Suprapubic skin (tissue), 4 donors: ENCODE measurements around the gene CTTNBP2. TPM values are rescaled to one million over a fixed set of nuclear protein-coding genes. Genes with fewer than 3 reads are reported as not detected.

Experiments used
- DNase-seq, 2 donors: peaks; one replicate each; pipeline ENCODE4 v3.0.0-alpha.2; 2019; ENCODE audit warnings: low spot score in 2 of 2
- H3K27ac ChIP-seq: fragments of 200-600 bp; sonication (generic); one replicate; pipeline ENCODE4 v1.5.1; 2019
- H3K27me3 ChIP-seq: fragments of 200-600 bp; sonication (generic); one replicate; pipeline ENCODE4 v1.5.1; 2019
- H3K36me3 ChIP-seq: fragments of 200-600 bp; sonication (generic); one replicate; pipeline ENCODE4 v1.5.1; 2019
- H3K4me1 ChIP-seq: fragments of 200-600 bp; sonication (generic); one replicate; pipeline ENCODE4 v1.5.1; 2019
- H3K4me3 ChIP-seq: fragments of 200-600 bp; sonication (generic); one replicate; pipeline ENCODE4 v1.5.1; 2019; ENCODE audit warnings: mild to moderate bottlenecking
- H3K9me3 ChIP-seq: fragments of 200-600 bp; sonication (generic); one replicate; pipeline ENCODE4 v1.5.1; 2019
- EP300 ChIP-seq: sonication (generic); formaldehyde crosslinking; IDR thresholded peaks from one replicate; pipeline ENCODE4 v1.6.1; 2017; ENCODE audit warnings: antibody characterized with exemption
- POLR2A ChIP-seq, 2 donors: fragments of 450-650 bp; IDR thresholded peaks; one replicate each; pipeline ENCODE4 v1.6.1; 2017; ENCODE audit warnings: antibody characterized with exemption in 2 of 2, mild to moderate bottlenecking in 2 of 2, moderate library complexity in 2 of 2
- POLR2AphosphoS5 ChIP-seq, 3 donors: sonication (generic); formaldehyde crosslinking; IDR thresholded peaks; one replicate each; pipeline ENCODE4 v1.6.1; 2017; ENCODE audit warnings: antibody characterized with exemption in 3 of 3
- WGBS: methylation state at CpG from one replicate; pipeline ENCODE4 v1.1.5; 2018; 5-methylcytosine and 5-hydroxymethylcytosine counted together
- total RNA-seq, 4 donors: library from RNA; depleted of rRNA; stranded (reverse); fragments of >200 nt; gene quantifications; one replicate each; pipeline ENCODE4 v1.1.0, GENCODE V29; 2016
- TF ChIP-seq, protein P1 (sequence below), 2 donors: fragments of 200-600 bp in 1 of 2; fragments of 450-650 bp in 1 of 2; sonication (generic) in 1 of 2; IDR thresholded peaks; one replicate each; pipeline ENCODE4 v1.5.1; 2016 to 2019; ENCODE audit warnings: antibody characterized with exemption in 2 of 2, mild to moderate bottlenecking in 1 of 2, moderate library complexity in 1 of 2

Gene CTTNBP2
- total RNA-seq, 4 donors from 2014 or later = 2.2 to 8.9 (median 5.3) TPM

DNA sequence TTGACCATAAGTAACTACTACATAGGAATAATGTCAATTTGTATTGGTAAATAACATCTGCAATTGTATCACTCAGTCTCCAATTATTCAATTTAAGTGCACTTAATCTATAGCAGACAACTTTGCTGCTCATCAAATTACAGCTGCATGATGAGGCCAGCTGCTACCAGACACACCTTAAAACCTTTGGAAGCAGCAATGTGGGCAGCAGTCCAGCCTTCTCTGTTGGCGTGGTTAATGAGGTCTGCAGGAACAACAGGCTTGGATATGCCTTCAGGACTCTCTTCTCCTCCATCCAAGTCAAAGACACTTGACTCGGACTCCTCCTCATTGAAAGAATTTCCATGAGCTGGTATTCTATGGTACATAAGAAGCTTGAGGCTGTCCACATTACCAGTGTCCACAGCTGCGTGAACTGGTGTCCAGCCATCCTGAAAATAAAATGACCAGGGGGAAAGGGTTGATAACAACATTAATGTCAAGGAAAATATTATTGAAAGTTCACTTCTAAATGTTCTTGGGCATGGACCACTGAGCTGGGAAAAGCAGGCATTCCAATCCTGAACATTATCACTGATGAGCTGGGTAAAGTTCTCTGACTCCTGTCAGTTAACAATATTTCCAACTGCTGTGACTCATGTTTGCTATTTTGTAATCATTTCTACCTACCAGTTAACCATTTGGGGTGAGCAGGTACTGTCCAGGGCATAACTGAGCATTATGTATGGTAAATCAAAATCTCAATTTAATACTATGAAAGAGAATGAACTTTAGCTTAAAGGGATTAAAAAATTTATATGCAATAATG, 95.7 kb downstream of the CTTNBP2 start:
- TF ChIP-seq, protein P1, sequence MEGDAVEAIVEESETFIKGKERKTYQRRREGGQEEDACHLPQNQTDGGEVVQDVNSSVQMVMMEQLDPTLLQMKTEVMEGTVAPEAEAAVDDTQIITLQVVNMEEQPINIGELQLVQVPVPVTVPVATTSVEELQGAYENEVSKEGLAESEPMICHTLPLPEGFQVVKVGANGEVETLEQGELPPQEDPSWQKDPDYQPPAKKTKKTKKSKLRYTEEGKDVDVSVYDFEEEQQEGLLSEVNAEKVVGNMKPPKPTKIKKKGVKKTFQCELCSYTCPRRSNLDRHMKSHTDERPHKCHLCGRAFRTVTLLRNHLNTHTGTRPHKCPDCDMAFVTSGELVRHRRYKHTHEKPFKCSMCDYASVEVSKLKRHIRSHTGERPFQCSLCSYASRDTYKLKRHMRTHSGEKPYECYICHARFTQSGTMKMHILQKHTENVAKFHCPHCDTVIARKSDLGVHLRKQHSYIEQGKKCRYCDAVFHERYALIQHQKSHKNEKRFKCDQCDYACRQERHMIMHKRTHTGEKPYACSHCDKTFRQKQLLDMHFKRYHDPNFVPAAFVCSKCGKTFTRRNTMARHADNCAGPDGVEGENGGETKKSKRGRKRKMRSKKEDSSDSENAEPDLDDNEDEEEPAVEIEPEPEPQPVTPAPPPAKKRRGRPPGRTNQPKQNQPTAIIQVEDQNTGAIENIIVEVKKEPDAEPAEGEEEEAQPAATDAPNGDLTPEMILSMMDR (IDR thresholded peaks at IDR 0.05) = no peak
- TF ChIP-seq POLR2A (IDR thresholded peaks at IDR 0.05) = no peak
- TF ChIP-seq EP300 = no peak
- no peak for TF ChIP-seq POLR2AphosphoS5 (IDR thresholded peaks at IDR 0.05)
- Histone ChIP-seq H3K27me3 (no peaks in the 10 kb centered on the region), H3K4me3 (no peak overlapping the region), H3K4me1 (peaks cover 5% of the 10 kb centered on the region), H3K36me3 (no peaks in the 10 kb centered on the region), H3K27ac (no peak overlapping the region), H3K9me3 (no peaks in the 10 kb centered on the region)
- 67% methylated on average over 3 of the region's 3 CpGs for WGBS
- no peak for DNase-seq

- H3K27me3 ChIP-seq = no peaks in the 10 kb centered on the region
- H3K4me3 ChIP-seq = no peak overlapping the region
- no peak for DNase-seq
- TF ChIP-seq POLR2AphosphoS5 (IDR thresholded peaks at IDR 0.05) = no peak
- TF ChIP-seq, protein P1 (IDR thresholded peaks at IDR 0.05) = no peak
- TF ChIP-seq POLR2A (IDR thresholded peaks at IDR 0.05) = no peak
- TF ChIP-seq EP300 = no peak
- no peak overlapping the region for H3K27ac ChIP-seq
- no peaks in the 10 kb centered on the region for H3K9me3 ChIP-seq
- peaks cover 5% of the 10 kb centered on the region for H3K4me1 ChIP-seq
- H3K36me3 ChIP-seq = no peaks in the 10 kb centered on the region
Measured at GRCh38 chr7:117776224-117776623, 97.0 kb downstream of the CTTNBP2 start.

DNA sequence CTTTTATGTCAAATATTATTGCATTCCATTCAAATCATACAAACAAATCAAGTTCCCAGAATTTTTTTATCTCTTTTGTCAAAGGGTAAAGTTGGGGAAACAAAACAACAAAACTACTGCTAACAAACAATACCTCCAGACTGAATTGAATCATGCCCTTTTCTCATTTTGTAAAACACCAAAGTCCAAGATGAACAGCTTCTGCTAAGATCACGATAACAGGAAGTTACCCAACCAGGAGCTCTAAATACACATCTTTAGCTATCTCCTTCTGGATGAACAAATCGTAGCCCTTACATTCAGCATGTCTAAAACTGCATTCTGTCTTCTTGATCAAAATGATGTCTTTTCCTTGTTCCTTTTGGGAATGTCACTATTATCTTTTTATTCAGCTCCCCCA, 97.4 kb downstream of the CTTNBP2 start:
- Histone ChIP-seq H3K9me3 (no peaks in the 10 kb centered on the region), H3K36me3 (no peaks in the 10 kb centered on the region), H3K4me3 (no peak overlapping the region), H3K27me3 (no peaks in the 10 kb centered on the region), H3K4me1 (peaks cover 5% of the 10 kb centered on the region), H3K27ac (no peak overlapping the region)
- 75% methylated on average over 2 of the region's 2 CpGs for WGBS
- no peak for DNase-seq
- TF ChIP-seq POLR2A (IDR thresholded peaks at IDR 0.05) (no peak), POLR2AphosphoS5 (IDR thresholded peaks at IDR 0.05) (no peak), EP300 (no peak)
- TF ChIP-seq, protein P1 (IDR thresholded peaks at IDR 0.05) = no peak

DNA sequence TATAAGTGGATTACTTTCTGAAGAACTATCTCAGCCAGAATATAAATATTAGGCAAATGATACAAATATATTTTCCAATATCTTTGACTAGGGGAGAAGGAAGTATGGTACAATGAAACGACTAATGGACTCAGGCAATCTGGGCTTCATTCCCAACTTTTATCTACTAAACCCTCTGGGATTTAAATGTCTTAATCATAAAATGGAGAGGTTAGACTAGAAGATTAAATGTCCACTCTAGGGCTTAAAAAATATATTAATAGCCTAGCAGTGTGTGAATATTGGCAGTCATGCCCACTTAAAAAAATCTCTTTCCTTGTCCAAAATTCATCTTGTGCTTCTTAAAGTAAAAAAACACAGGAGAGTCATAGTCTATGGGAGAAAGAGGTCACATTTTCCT, 98.3 kb downstream of the CTTNBP2 start:
- 51% methylated on average over 1 of the region's 1 CpG for WGBS
- DNase-seq = no peak
- TF ChIP-seq, protein P1 (IDR thresholded peaks at IDR 0.05) = no peak
- no peak for TF ChIP-seq POLR2AphosphoS5 (IDR thresholded peaks at IDR 0.05)
- TF ChIP-seq EP300 = no peak
- no peak for TF ChIP-seq POLR2A (IDR thresholded peaks at IDR 0.05)

DNA sequence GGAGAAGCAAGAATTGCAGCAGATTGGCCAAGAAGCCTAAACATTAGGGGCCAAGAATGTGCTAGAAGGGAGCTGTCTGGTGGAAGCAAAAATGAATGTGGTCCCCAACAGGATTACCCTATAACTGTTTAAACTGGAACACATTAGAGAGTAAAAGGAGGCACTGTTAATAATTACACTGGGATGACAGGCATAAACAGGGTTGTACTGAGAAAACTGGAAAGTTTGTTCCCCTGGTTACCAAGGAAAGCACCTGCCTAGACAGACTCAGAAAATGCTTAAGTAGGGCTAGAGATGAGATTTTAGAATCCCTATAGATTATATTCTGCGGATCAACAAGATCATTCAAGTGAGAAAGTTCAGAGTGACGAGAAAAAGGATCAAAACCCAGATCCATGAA, 100.8 kb downstream of the CTTNBP2 start:
- no peaks in the 10 kb centered on the region for H3K9me3 ChIP-seq
- H3K4me1 ChIP-seq = peaks cover 4% of the 10 kb centered on the region
- no peaks in the 10 kb centered on the region for H3K27me3 ChIP-seq
- no peak overlapping the region for H3K27ac ChIP-seq
- DNase-seq = no peak
- no peaks in the 10 kb centered on the region for H3K36me3 ChIP-seq
- H3K4me3 ChIP-seq = no peak overlapping the region
- WGBS = 100% methylated on average over 2 of the region's 2 CpGs
- TF ChIP-seq POLR2A (IDR thresholded peaks at IDR 0.05) = no peak
- TF ChIP-seq POLR2AphosphoS5 (IDR thresholded peaks at IDR 0.05) = no peak
- no peak for TF ChIP-seq EP300
- TF ChIP-seq, protein P1 (IDR thresholded peaks at IDR 0.05) = no peak

More for the DNA sequence above, 98.3 kb downstream of the CTTNBP2 start:
- Histone ChIP-seq H3K27ac (no peak overlapping the region), H3K4me1 (peaks cover 5% of the 10 kb centered on the region), H3K9me3 (no peaks in the 10 kb centered on the region), H3K27me3 (no peaks in the 10 kb centered on the region), H3K4me3 (no peak overlapping the region), H3K36me3 (no peaks in the 10 kb centered on the region)
